OCI-LY1 (cell line): Measurements from ENCODE around the gene RAB19.

ENCODE experiments used
- CTCF ChIP-seq: fragments of 200-600 bp; sonication (generic), shearing (Covaris generic); IDR thresholded peaks from 2 replicates; pipeline ENCODE4 v1.5.1; 2017; ENCODE audit warnings: mild to moderate bottlenecking, antibody characterized with exemption, low read length, moderate library complexity, mixed read lengths
- EZH2 ChIP-seq: fragments of 200-600 bp; sonication (generic), shearing (Covaris generic); IDR thresholded peaks from 2 replicates; pipeline ENCODE4 v1.8.0; 2017; ENCODE audit warnings: borderline replicate concordance, mixed run types, mild to moderate bottlenecking, antibody characterized with exemption, low read length, moderate library complexity, mixed read lengths

GRCh38 chr7:140423501-140423900 lies 19.6 kb downstream of the RAB19 start:
- TF ChIP-seq CTCF (no peak), EZH2 (no peak)
